ENCODE results near the gene TSKS.

Gene TSKS

GRCh38 chr19:49716154-49716553 lies 47.0 kb downstream of the TSKS start:
- no peak for DNase-seq (ENCODE audit: low read depth in 1 of 2, low spot score in 1 of 2)
- in situ Hi-C loops (cut with HindIII; ENCODE audit: low pct_unique_long_range_greater_than_20kb, low sequenced_read_pairs) = no loop called here
- no peak for TF ChIP-seq JUND (IDR thresholded peaks at IDR 0.05; ENCODE audit: low read depth)

GRCh38 chr19:49713236-49713845 lies 49.8 kb downstream of the TSKS start:
- no peak for TF ChIP-seq JUND (IDR thresholded peaks at IDR 0.05; ENCODE audit: low read depth)
- in situ Hi-C loops (cut with HindIII; ENCODE audit: low pct_unique_long_range_greater_than_20kb, low sequenced_read_pairs) = no loop called here
- peak in 1 of 2 experiments; percentile 68 for DNase-seq (ENCODE audit: low read depth in 1 of 2, low spot score in 1 of 2)

GRCh38 chr19:49712397-49712859 lies 50.7 kb downstream of the TSKS start:
- in situ Hi-C loops (cut with HindIII; ENCODE audit: low pct_unique_long_range_greater_than_20kb, low sequenced_read_pairs) = no loop called here
- no peak for TF ChIP-seq JUND (IDR thresholded peaks at IDR 0.05; ENCODE audit: low read depth)
- DNase-seq (ENCODE audit: low read depth in 1 of 2, low spot score in 1 of 2) = peak in 1 of 2 experiments; percentile 79

GRCh38 chr19:49710372-49710951 lies 52.6 kb downstream of the TSKS start:
- in situ Hi-C loops (cut with HindIII; ENCODE audit: low pct_unique_long_range_greater_than_20kb, low sequenced_read_pairs) = no loop called here
- no peak for DNase-seq (ENCODE audit: low read depth in 1 of 2, low spot score in 1 of 2)
- TF ChIP-seq JUND (IDR thresholded peaks at IDR 0.05; ENCODE audit: low read depth) = no peak

- in situ Hi-C loops (cut with HindIII; ENCODE audit: low pct_unique_long_range_greater_than_20kb, low sequenced_read_pairs) = no loop called here
- no peak for TF ChIP-seq JUND (IDR thresholded peaks at IDR 0.05; ENCODE audit: low read depth)
- no peak for DNase-seq (ENCODE audit: low read depth in 1 of 2, low spot score in 1 of 2)
These were observed 57.2 kb downstream of the TSKS start for GRCh38 chr19:49705919-49706318.

- no peak for DNase-seq (ENCODE audit: low read depth in 1 of 2, low spot score in 1 of 2)
- no peak for TF ChIP-seq JUND (IDR thresholded peaks at IDR 0.05; ENCODE audit: low read depth)
- in situ Hi-C loops (cut with HindIII; ENCODE audit: low pct_unique_long_range_greater_than_20kb, low sequenced_read_pairs) = no loop called here
These were observed 58.0 kb downstream of the TSKS start for GRCh38 chr19:49704888-49705642.

- no peak for DNase-seq (ENCODE audit: low read depth in 1 of 2, low spot score in 1 of 2)
- in situ Hi-C loops (cut with HindIII; ENCODE audit: low pct_unique_long_range_greater_than_20kb, low sequenced_read_pairs) = no loop called here
- no peak for TF ChIP-seq JUND (IDR thresholded peaks at IDR 0.05; ENCODE audit: low read depth)
These were observed 61.8 kb downstream of the TSKS start for GRCh38 chr19:49701271-49701786.

- in situ Hi-C loops (cut with HindIII; ENCODE audit: low pct_unique_long_range_greater_than_20kb, low sequenced_read_pairs) = no loop called here
- DNase-seq (ENCODE audit: low read depth in 1 of 2, low spot score in 1 of 2) = no peak
- TF ChIP-seq JUND (IDR thresholded peaks at IDR 0.05; ENCODE audit: low read depth) = no peak
These were observed 62.5 kb downstream of the TSKS start for GRCh38 chr19:49700563-49700962.

GRCh38 chr19:49699364-49699763 lies 63.7 kb downstream of the TSKS start:
- in situ Hi-C loops (cut with HindIII; ENCODE audit: low pct_unique_long_range_greater_than_20kb, low sequenced_read_pairs) = no loop called here
- no peak for TF ChIP-seq JUND (IDR thresholded peaks at IDR 0.05; ENCODE audit: low read depth)
- no peak for DNase-seq (ENCODE audit: low read depth in 1 of 2, low spot score in 1 of 2)

GRCh38 chr19:49696865-49697264 lies 66.2 kb downstream of the TSKS start:
- TF ChIP-seq JUND (IDR thresholded peaks at IDR 0.05; ENCODE audit: low read depth) = no peak
- no peak for DNase-seq (ENCODE audit: low read depth in 1 of 2, low spot score in 1 of 2)
- in situ Hi-C loops (cut with HindIII; ENCODE audit: low pct_unique_long_range_greater_than_20kb, low sequenced_read_pairs) = no loop called here

- in situ Hi-C loops (cut with HindIII; ENCODE audit: low pct_unique_long_range_greater_than_20kb, low sequenced_read_pairs) = no loop called here
- no peak for DNase-seq (ENCODE audit: low read depth in 1 of 2, low spot score in 1 of 2)
- TF ChIP-seq JUND (IDR thresholded peaks at IDR 0.05; ENCODE audit: low read depth) = no peak
These were observed 67.0 kb downstream of the TSKS start for GRCh38 chr19:49696115-49696514.

GRCh38 chr19:49692147-49692506 lies 71.0 kb downstream of the TSKS start:
- no peak for DNase-seq (ENCODE audit: low read depth in 1 of 2, low spot score in 1 of 2)
- in situ Hi-C loops (cut with HindIII; ENCODE audit: low pct_unique_long_range_greater_than_20kb, low sequenced_read_pairs) = no loop called here
- no peak for TF ChIP-seq JUND (IDR thresholded peaks at IDR 0.05; ENCODE audit: low read depth)

Measured in T47D (cell line).